Cardiac muscle cell (in vitro differentiated cells and primary cell): ENCODE measurements around the gene MSTN. TPM values are rescaled to one million over a fixed set of nuclear protein-coding genes. Genes with fewer than 3 reads are reported as not detected.
A peak's percentile ranks its signal among the peaks of the same experiment; 100 is the strongest.

Experiments used
- DNase-seq, 2 donors: peaks; one replicate each; pipeline versions ENCODE4 v3.0.0 to v3.0.0-alpha.2; 2010 to 2017; ENCODE audit warnings: low read depth in 1 of 2, low spot score in 1 of 2
- H3K27ac ChIP-seq: fragments of 200-600 bp; sonication (generic); 2 replicates; pipeline ENCODE4 v1.5.1; 2016
- H3K27me3 ChIP-seq: fragments of 200-600 bp; sonication (generic); 2 replicates; pipeline ENCODE4 v1.6.0; 2016; ENCODE audit warnings: control low read depth
- H3K36me3 ChIP-seq: fragments of 200-600 bp; sonication (generic); 2 replicates; pipeline ENCODE4 v1.5.1; 2016; ENCODE audit warnings: control low read depth
- H3K4me1 ChIP-seq: fragments of 200-600 bp; sonication (generic); 2 replicates; pipeline ENCODE4 v1.8.1; 2017; ENCODE audit warnings: low read depth, mild to moderate bottlenecking, mixed run types
- H3K4me3 ChIP-seq: fragments of 200-600 bp; sonication (generic); 2 replicates; pipeline ENCODE4 v1.5.1; 2016; ENCODE audit warnings: mild to moderate bottlenecking
- H3K9me3 ChIP-seq: fragments of 200-600 bp; sonication (generic); 2 replicates; pipeline ENCODE4 v1.5.1; 2017; ENCODE audit warnings: low read depth, mild to moderate bottlenecking, control low read depth
- polyA plus RNA-seq: library from polyadenylated mRNA; unstranded; fragments of >200 nt; fragmentation: Nextera tagmentation; extraction: Ambion mirVana; gene quantifications from 2 replicates; pipeline ENCODE4 v1.2.1, GENCODE V29; 2016
- total RNA-seq: library from RNA; depleted of rRNA; stranded (reverse); fragments of >200 nt; gene quantifications from 2 replicates; pipeline ENCODE4 v1.2.3, GENCODE V29; 2016
- TF ChIP-seq, protein P1 (sequence below): IDR thresholded peaks from 2 replicates; pipeline ENCODE4 v1.5.1; 2012; ENCODE audit warnings: low read depth, mild to moderate bottlenecking, low read length

Gene MSTN
- total and polyA plus RNA-seq, 2 experiments from 2014 or later = 0.27 TPM; not detected in 1

- H3K4me1 ChIP-seq = peaks cover 14% of the 10 kb centered on the region
- DNase-seq = no peak
- H3K27me3 ChIP-seq = no peaks in the 10 kb centered on the region
- H3K9me3 ChIP-seq = no peaks in the 10 kb centered on the region
- no peak overlapping the region for H3K4me3 ChIP-seq
- H3K36me3 ChIP-seq = no peaks in the 10 kb centered on the region
- TF ChIP-seq, protein P1, sequence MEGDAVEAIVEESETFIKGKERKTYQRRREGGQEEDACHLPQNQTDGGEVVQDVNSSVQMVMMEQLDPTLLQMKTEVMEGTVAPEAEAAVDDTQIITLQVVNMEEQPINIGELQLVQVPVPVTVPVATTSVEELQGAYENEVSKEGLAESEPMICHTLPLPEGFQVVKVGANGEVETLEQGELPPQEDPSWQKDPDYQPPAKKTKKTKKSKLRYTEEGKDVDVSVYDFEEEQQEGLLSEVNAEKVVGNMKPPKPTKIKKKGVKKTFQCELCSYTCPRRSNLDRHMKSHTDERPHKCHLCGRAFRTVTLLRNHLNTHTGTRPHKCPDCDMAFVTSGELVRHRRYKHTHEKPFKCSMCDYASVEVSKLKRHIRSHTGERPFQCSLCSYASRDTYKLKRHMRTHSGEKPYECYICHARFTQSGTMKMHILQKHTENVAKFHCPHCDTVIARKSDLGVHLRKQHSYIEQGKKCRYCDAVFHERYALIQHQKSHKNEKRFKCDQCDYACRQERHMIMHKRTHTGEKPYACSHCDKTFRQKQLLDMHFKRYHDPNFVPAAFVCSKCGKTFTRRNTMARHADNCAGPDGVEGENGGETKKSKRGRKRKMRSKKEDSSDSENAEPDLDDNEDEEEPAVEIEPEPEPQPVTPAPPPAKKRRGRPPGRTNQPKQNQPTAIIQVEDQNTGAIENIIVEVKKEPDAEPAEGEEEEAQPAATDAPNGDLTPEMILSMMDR = no peak
- no peak overlapping the region for H3K27ac ChIP-seq
These were observed 31.9 kb upstream of the MSTN start for GRCh38 chr2:190094316-190094871.

DNA sequence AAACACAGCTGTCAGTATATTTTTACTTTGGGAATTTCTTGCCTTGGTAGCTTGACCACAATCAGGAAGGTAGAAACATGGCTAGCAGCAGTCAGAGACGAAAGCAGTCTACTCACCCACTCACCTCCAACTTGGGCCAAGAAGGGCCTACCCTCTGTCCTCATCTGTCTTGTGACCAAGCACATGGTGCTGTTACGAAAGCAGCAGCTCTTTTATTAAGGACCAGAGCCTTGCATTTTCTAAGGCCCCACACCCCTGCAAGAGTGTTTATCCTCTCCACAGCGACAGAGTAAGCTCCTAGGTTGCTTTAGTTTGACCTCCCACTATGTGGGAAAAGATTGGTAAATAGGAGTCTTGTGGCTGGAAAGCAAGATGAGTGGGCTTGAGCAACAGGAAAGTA lies 31.3 kb upstream of the MSTN start:
- no peaks in the 10 kb centered on the region for H3K9me3 ChIP-seq
- no peaks in the 10 kb centered on the region for H3K36me3 ChIP-seq
- DNase-seq = peak in 1 of 2 donors; percentile 47
- TF ChIP-seq, protein P1 = no peak
- peaks cover 14% of the 10 kb centered on the region for H3K4me1 ChIP-seq
- H3K27ac ChIP-seq = no peak overlapping the region
- H3K4me3 ChIP-seq = no peak overlapping the region
- no peaks in the 10 kb centered on the region for H3K27me3 ChIP-seq

GRCh38 chr2:190090148-190090547 lies 27.6 kb upstream of the MSTN start:
- DNase-seq = no peak
- H3K9me3 ChIP-seq = no peaks in the 10 kb centered on the region
- H3K36me3 ChIP-seq = no peaks in the 10 kb centered on the region
- TF ChIP-seq, protein P1 = no peak
- no peaks in the 10 kb centered on the region for H3K27me3 ChIP-seq
- H3K4me1 ChIP-seq = peaks cover 14% of the 10 kb centered on the region
- H3K4me3 ChIP-seq = no peak overlapping the region
- no peak overlapping the region for H3K27ac ChIP-seq

DNA sequence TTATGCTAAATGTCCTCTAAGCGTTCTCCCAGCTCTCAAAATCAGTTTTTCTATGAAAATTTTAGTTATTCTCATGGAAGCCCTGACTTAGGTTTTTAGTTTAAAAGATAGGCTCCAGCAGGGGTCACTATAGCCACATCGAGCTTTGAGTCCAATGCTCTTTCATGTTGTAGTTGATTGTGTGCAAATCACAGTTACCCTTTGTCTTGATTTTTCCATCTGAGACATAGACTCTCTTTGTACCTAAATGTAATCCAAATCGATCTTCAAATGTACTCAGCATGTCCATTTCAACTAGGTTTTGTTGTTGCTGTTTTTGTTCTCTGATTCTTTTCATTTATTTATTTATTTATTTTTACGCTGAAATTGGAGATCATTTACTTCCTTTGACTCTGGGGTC lies 26.4 kb upstream of the MSTN start:
- Histone ChIP-seq H3K27me3 (no peaks in the 10 kb centered on the region), H3K9me3 (no peaks in the 10 kb centered on the region), H3K4me1 (peaks cover 14% of the 10 kb centered on the region), H3K27ac (no peak overlapping the region), H3K4me3 (no peak overlapping the region), H3K36me3 (no peaks in the 10 kb centered on the region)
- TF ChIP-seq, protein P1 = peak; percentile 68
- peak; percentile 81 to 82 for DNase-seq

DNA sequence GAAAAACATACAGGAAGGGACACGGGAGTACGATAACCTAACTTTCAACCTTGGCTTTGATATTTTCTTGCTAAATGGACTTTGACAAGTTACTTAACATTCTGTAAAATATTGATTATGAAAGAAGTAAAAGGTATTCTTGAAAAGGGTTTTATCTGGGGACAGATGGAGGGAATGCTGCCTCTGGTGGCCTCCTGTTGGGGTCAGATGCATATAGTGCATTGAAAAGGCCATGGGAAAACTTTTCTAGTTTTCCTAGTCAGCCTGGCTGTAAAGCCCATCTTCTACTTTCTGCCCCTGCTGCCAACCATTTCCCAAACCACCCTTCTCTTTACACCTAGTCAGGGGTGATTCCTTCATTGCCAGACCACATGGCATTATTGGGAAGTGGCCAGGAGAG lies 22.2 kb upstream of the MSTN start:
- TF ChIP-seq, protein P1 = no peak
- no peaks in the 10 kb centered on the region for H3K36me3 ChIP-seq
- H3K27me3 ChIP-seq = no peaks in the 10 kb centered on the region
- no peak overlapping the region for H3K27ac ChIP-seq
- DNase-seq = no peak
- H3K4me3 ChIP-seq = no peak overlapping the region
- H3K4me1 ChIP-seq = no peaks in the 10 kb centered on the region
- no peaks in the 10 kb centered on the region for H3K9me3 ChIP-seq
